GM21528 (cell line): ENCODE data around the gene NAB2.

Experiments used
- ATAC-seq: cut with Tn5 transposase; IDR thresholded peaks from one replicate; pipeline ENCODE4 v1.9.1; 2021; ENCODE audit warnings: mild to moderate bottlenecking, moderate library complexity; ENCODE audit not compliant: unreplicated experiment, low FRiP score

NAB2 gene

DNA sequence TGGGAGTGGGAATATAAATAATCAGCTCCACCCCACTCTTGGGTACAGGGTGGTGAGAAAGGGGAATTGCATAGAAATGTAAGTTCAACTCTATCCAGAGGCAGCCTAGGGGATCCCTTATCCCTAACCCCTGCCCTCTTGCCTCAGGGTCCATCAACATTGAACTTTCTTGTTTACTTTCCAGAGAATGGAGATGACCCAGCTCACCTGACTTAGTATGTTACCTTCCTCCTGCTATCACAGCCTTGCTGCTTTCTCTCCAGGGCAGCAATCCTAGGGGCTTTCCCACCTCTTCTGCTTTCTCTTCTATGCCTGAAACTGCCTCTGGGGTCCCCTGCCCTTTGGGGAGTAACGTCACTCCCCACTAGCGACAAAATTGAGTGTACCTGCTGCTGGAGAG, 42.0 kb downstream of the NAB2 start:
- no peak for ATAC-seq

DNA sequence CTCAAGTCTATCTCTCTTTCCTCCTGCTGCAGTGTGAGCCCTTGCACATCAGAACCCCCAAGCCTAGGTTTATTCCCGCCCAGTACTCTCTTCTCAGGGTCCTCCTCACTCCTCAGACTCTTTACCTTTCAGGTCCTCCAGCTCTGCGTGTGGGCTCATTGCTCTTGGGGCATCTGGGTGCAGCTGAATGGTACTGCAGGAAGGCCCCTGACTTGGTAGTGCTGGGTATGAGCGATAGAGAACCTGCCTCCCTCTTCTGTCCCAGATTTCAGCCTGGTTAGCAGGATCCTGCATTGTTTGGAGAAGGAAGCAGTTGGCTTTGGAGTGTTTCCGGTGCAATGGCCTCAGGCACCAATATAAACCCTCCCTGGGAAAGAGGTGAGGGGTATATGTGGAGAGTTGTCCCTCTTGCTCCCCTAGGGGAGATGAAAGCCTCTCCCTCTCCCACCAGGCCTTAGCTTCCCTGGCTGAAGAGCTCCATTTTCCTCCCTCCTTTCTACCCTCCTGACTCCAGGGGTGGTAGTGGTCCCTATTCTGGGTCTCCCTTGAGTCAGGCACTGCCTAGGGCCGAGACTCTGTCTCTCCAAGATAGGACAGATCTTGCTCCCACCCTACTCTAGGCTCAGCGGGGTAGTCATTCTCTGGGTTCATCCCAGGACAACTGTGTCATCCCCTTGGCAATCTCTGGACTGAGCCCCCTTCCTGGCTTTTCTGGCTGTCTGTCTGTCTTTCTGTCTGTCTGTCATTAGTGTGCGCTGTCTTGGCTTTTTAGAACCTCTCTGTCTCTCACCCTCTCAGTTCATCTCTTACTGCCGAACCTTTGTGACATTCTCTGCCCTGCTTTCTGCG, 43.2 kb downstream of the NAB2 start:
- ATAC-seq: no peak

DNA sequence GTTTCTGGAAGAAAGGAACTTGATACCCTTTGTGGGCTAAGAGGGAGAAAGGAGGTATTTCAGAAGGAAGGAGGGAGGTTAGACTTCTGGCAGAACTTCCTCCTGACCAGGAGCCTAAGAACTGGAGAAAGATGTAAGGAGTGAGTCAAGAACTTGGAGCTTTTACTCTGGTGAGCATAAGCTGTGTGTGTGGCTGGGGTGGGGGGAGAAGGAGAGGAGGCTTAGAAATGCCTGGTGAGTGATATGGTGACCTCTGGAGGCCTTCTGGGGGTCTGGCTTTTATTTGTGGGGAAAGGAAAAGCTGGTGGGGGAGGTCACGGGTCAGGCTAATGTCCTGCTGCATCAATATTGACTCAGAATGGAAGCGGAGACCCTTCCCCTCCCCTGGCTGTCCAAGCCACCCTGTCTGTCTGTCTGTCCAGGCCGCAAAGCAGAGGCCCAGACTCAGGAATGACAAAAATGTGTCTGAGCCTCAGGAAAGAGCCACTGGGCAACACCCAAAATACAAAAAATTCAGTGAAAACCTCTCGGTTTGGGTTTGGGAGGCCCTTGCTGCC, 44.2 kb downstream of the NAB2 start:
- ATAC-seq: no peak

- ATAC-seq: no peak
Observed at GRCh38 chr12:57133916-57134315, 45.0 kb downstream of the NAB2 start.

DNA sequence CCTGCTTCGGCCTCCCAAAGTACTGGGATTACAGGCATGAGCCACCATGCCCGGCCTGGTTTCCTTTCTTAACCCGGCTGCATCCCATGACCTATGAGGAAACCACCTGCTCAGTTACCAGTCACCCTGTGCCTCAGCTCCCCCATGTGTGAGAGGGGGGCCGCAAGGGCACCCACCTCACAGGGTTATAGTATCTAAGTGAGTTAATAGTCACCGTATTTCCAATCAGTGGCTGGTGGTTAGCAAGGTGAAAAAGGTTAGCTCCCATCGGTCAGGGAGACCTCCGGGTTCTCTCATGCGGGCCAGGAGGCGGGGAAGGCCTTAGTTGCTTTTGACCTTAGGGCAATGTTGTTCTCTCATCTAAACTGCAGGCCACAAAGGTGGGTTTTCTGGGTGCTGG, 46.0 kb downstream of the NAB2 start:
- ATAC-seq: no peak

DNA sequence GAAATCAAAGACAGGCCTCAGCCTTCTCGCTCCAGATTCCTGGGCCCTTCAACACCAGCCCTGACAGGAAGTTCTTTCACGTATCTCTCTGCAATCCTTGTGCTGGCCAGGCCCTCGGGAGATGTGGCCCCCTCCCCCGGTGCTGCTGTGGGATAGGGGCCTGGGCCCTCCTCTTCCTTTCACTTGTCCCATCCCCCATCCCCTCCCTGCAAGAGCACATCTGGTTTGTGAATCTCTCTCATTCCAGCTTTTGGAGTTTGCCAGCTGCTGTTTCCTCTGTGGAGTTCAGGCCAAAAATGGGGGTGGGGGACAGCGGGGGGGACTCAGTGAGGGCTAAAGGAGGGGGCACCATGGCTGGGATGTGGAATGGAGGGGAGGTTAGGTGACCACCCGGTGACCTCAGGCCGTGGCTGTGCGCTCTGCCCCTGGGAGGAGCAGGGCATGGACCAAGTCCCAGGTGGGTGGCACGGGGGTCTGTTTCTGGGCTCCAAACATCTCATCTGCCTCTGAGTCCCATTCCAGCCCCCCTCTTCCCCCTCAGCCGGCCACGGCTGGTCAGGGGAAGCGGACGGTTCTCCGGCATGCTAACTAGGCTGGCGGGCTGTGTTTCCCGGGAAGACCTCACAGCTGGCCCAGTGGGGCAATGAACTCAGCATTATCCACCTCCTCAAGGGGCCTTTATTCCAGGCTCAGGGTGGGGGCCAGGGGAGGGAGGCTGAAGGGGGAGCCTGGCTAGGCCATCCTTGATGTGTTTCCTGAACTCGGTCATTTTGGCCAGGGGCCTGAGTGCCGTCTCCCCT, 46.8 kb downstream of the NAB2 start:
- no peak for ATAC-seq

- no peak for ATAC-seq
Observed at GRCh38 chr12:57138526-57139272, 49.8 kb downstream of the NAB2 start.

DNA sequence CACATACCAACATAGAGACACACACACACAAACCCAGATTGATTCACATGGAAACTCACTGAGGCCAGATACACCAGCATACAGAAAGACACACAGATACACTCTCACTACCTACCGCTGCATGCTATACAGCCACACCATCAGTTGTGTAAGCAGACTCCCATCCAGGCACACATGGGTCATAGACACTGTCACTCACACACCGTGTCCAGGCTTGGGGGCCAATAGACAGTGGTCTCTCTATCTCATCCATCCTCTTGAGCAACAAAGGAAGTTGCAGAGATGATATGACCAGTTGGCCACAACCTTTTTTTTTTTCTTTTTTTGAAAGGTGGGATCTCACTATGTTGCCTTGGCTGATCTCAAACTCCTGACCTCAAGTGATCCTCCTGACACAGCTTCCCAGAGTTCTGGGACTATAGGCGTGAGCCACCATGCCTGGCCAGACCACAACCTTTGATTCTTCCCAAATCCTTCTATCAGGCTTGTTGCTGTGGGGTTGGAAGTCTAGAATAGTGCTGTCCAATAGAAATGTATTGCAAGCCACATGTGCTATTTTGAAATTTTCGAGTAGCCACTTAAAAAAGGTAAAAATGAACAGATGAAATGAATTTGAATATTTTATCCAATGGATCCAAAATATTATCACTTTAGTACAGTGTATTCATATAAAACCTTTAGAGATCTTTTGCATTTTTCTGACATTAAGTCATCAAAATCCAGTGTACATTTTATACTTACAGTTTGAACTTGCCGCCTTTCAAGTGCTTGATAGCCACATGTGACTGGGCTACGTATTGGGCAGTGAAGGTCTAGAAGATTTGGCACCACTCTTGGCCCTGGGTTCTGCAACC, 51.1 kb downstream of the NAB2 start:
- ATAC-seq: no peak

DNA sequence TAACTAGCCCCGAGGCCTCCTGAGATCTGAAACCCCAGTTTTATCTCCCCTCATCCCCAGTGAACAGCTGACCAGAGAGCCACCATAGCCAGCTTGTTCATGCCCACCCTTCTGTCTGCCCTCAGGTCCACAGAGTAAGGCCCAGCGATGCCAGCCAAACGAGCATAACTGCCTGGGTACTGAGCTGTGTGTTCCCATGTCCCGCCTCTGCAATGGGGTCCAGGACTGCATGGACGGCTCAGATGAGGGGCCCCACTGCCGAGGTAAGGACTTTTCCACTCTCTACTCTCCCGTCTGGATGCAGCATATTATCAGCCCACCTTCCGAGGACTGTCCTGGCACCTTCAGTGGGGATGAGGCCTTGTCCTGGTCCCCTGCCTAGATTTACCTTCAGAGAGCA, 52.3 kb downstream of the NAB2 start:
- no peak for ATAC-seq

GRCh38 chr12:57142121-57142520, 53.2 kb downstream of the NAB2 start:
- ATAC-seq: no peak

GRCh38 chr12:57142727-57143126, 53.8 kb downstream of the NAB2 start:
- no peak for ATAC-seq

DNA sequence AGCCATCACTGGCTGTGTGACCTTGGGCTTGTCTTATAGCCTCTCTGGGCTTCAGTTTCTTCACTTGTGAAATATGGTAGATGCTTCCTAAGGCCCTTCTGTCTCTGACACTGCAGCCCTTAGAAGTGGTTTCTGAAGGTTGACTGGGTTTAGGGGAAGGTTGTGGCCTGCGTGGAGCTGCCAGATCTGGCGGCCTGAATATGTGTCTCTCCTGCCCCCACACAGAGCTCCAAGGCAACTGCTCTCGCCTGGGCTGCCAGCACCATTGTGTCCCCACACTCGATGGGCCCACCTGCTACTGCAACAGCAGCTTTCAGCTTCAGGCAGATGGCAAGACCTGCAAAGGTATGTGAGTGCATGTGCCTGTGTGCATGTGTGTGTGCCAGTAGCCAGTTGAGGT, 54.5 kb downstream of the NAB2 start:
- ATAC-seq: no peak
